ENCODE measurements around the gene CEP85L.

CEP85L gene

GRCh38 chr6:118651282-118652050 lies at the start of gene CEP85L:
Gene CEP85L (minus strand): TSS chr6:118651591. CDS start chr6:118651269, 322 bp downstream.
- peak; percentile 93 for DNase-seq (ENCODE audit: low spot score)

GRCh38 chr6:118700531-118700930 lies 49.1 kb upstream of the CEP85L start:
- DNase-seq (ENCODE audit: low spot score), result no peak

- DNase-seq (ENCODE audit: low spot score), result no peak
These were observed 46.2 kb upstream of the CEP85L start for GRCh38 chr6:118697554-118697953.

GRCh38 chr6:118696271-118696670 lies 44.9 kb upstream of the CEP85L start:
- no peak for DNase-seq (ENCODE audit: low spot score)

GRCh38 chr6:118693562-118693961 lies 42.2 kb upstream of the CEP85L start:
- DNase-seq (ENCODE audit: low spot score), result no peak

- no peak for DNase-seq (ENCODE audit: low spot score)
These were observed 34.5 kb upstream of the CEP85L start for GRCh38 chr6:118685823-118686449.

- DNase-seq (ENCODE audit: low spot score), result no peak
These were observed 32.8 kb upstream of the CEP85L start for GRCh38 chr6:118683881-118684872.

- DNase-seq (ENCODE audit: low spot score), result peak; percentile 89
These were observed 29.2 kb upstream of the CEP85L start for GRCh38 chr6:118680452-118681095.

GRCh38 chr6:118679327-118679901 lies 28.0 kb upstream of the CEP85L start:
- no peak for DNase-seq (ENCODE audit: low spot score)

GRCh38 chr6:118678866-118679265 lies 27.5 kb upstream of the CEP85L start:
- no peak for DNase-seq (ENCODE audit: low spot score)

GRCh38 chr6:118677193-118677592 lies 25.8 kb upstream of the CEP85L start:
- DNase-seq (ENCODE audit: low spot score), result no peak

- DNase-seq (ENCODE audit: low spot score), result no peak
These were observed 23.8 kb upstream of the CEP85L start for GRCh38 chr6:118675225-118675624.

GRCh38 chr6:118674772-118675171 lies 23.4 kb upstream of the CEP85L start:
- no peak for DNase-seq (ENCODE audit: low spot score)

GRCh38 chr6:118672678-118673077 lies 21.3 kb upstream of the CEP85L start:
- no peak for DNase-seq (ENCODE audit: low spot score)

- DNase-seq (ENCODE audit: low spot score), result no peak
These were observed 18.2 kb upstream of the CEP85L start for GRCh38 chr6:118669561-118669960.

GRCh38 chr6:118668761-118669385 lies 17.5 kb upstream of the CEP85L start:
- DNase-seq (ENCODE audit: low spot score), result no peak

GRCh38 chr6:118667988-118668387 lies 16.6 kb upstream of the CEP85L start:
- DNase-seq (ENCODE audit: low spot score), result no peak

GRCh38 chr6:118665011-118665410 lies 13.6 kb upstream of the CEP85L start:
- no peak for DNase-seq (ENCODE audit: low spot score)

GRCh38 chr6:118663993-118664985 lies 12.9 kb upstream of the CEP85L start:
- DNase-seq (ENCODE audit: low spot score), result no peak

- DNase-seq (ENCODE audit: low spot score), result no peak
These were observed 10.4 kb upstream of the CEP85L start for GRCh38 chr6:118661831-118662230.
